GM12878 (cell line): Measurements from ENCODE around the gene CD53. TPM values are rescaled to one million over a fixed set of nuclear protein-coding genes. Genes with fewer than 3 reads are reported as not detected.

Source experiments
- MXI1 ChIP-seq: fragments of 150-350 bp; IDR thresholded peaks from 2 replicates; pipeline ENCODE4 v1.6.1; 2011; ENCODE audit warnings: low read depth, mild to moderate bottlenecking, inconsistent platforms, low read length, improper control_type of control experiment
- RBBP5 ChIP-seq: fragments of 200-600 bp; sonication (generic); conservative IDR thresholded peaks from 2 replicates; pipeline ENCODE4 v1.6.1; 2016
- SMAD1 ChIP-seq: fragments of 450-650 bp; IDR thresholded peaks from 2 replicates; pipeline ENCODE4 v1.6.1; 2018; ENCODE audit warnings: mild to moderate bottlenecking, low read depth; ENCODE audit not compliant: partially characterized antibody
- SMAD5 ChIP-seq: IDR thresholded peaks from 2 replicates; pipeline ENCODE4 v1.6.1; 2016; ENCODE audit warnings: antibody characterized with exemption, low read depth
- SMARCA5 ChIP-seq: fragments of 450-650 bp; IDR thresholded peaks from 2 replicates; pipeline ENCODE4 v1.6.1; 2017; ENCODE audit warnings: mild to moderate bottlenecking
- polyA plus RNA-seq, 11 experiments: library from polyadenylated mRNA; depleted of rRNA in 4 of 11; unstranded in 6 of 11; stranded (reverse) in 5 of 11; fragments of >200 nt; fragmentation: Nextera tagmentation in 4 of 11; fragmentation: Illumina TruSeq in 1 of 11; extraction: Ambion mirVana in 4 of 11; extraction: Trizol in 1 of 11; gene quantifications; 1 replicate in 1 of 11; 2 replicates in 10 of 11; pipeline versions ENCODE4 v1.2.1 to v1.2.3, GENCODE V29; 2011 to 2016; ENCODE audit warnings: inconsistent platforms in 2 of 11, missing spikeins in 2 of 11, low read depth in 1 of 11
- total RNA-seq, 4 experiments: library from RNA; depleted of rRNA in 3 of 4; stranded (reverse); fragments of >200 nt in 3 of 4; fragmentation: Illumina TruSeq in 1 of 4; extraction: Trizol in 1 of 4; gene quantifications; 2 replicates each; pipeline versions ENCODE4 v1.2.1 to v1.2.3, GENCODE V29; 2013 to 2021
- TF ChIP-seq, protein P1 (sequence below): fragments of 450-650 bp; IDR thresholded peaks from 2 replicates; pipeline ENCODE4 v1.6.1; 2017; ENCODE audit warnings: mild to moderate bottlenecking, moderate library complexity
- TF ChIP-seq, protein P2 (sequence below): IDR thresholded peaks from 2 replicates; pipeline ENCODE4 v1.6.1; 2011; ENCODE audit warnings: low read depth, low read length, improper control_type of control experiment, borderline replicate concordance

Gene CD53
- total and polyA plus RNA-seq, 10 of the 15 experiments (the other 5 are each of a cell fraction or from before 2014, with no cell fraction given), result 350 to 1,389 (median 538) TPM

DNA sequence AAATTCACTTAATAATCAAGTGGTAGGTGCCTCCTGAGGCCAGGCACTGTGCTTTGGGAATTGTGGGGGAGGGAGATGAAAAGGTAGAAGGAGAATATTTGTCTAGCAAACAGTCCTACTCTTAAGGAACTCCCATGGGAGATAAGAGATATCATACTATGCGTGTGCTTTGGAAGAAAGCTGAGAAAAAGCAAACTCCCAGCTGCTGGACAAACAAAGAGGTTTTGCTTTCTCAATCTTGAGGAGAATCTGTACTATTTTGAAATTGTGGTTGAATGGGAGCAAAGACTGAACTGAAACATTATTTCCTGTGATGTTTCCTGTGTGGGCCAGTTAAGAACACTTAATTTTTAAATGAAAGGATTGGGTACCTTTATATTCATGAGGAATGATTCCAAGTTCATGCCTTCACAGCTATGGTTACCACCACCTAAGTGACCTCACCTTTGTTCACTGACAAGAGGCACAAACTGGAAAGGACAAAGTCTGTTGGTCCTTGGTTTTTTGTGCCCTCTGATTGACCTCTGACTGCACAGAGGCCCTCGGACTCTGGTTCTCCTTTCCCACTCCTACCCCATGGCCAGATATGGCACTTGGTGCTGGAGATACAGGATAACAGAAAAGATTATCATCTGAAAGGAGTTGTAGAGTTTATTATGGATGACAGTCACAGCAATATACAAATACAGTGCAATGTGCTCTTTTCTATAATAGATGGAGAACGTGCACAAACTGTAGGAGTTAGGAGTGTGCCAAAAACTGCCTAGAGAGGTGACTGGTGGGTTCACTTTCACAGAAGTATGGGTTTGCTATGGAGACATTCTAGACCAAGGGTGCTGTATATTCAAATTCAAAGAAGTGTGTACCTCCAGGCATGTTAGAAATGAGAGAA, 1.6 kb downstream of the CD53 start (continued):
- TF ChIP-seq, protein P1, sequence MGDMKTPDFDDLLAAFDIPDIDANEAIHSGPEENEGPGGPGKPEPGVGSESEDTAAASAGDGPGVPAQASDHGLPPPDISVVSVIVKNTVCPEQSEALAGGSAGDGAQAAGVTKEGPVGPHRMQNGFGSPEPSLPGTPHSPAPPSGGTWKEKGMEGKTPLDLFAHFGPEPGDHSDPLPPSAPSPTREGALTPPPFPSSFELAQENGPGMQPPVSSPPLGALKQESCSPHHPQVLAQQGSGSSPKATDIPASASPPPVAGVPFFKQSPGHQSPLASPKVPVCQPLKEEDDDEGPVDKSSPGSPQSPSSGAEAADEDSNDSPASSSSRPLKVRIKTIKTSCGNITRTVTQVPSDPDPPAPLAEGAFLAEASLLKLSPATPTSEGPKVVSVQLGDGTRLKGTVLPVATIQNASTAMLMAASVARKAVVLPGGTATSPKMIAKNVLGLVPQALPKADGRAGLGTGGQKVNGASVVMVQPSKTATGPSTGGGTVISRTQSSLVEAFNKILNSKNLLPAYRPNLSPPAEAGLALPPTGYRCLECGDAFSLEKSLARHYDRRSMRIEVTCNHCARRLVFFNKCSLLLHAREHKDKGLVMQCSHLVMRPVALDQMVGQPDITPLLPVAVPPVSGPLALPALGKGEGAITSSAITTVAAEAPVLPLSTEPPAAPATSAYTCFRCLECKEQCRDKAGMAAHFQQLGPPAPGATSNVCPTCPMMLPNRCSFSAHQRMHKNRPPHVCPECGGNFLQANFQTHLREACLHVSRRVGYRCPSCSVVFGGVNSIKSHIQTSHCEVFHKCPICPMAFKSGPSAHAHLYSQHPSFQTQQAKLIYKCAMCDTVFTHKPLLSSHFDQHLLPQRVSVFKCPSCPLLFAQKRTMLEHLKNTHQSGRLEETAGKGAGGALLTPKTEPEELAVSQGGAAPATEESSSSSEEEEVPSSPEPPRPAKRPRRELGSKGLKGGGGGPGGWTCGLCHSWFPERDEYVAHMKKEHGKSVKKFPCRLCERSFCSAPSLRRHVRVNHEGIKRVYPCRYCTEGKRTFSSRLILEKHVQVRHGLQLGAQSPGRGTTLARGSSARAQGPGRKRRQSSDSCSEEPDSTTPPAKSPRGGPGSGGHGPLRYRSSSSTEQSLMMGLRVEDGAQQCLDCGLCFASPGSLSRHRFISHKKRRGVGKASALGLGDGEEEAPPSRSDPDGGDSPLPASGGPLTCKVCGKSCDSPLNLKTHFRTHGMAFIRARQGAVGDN, result 0 out of 2 replicates have a peak, but pooled peaks have one; percentile 34
- TF ChIP-seq RBBP5 (no peak), SMAD1 (no peak), MXI1 (0 out of 2 replicates have a peak, but pooled peaks have one; percentile 24), SMARCA5 (no peak), SMAD5 (0 out of 2 replicates have a peak, but pooled peaks have one; percentile 18)
- TF ChIP-seq, protein P2, sequence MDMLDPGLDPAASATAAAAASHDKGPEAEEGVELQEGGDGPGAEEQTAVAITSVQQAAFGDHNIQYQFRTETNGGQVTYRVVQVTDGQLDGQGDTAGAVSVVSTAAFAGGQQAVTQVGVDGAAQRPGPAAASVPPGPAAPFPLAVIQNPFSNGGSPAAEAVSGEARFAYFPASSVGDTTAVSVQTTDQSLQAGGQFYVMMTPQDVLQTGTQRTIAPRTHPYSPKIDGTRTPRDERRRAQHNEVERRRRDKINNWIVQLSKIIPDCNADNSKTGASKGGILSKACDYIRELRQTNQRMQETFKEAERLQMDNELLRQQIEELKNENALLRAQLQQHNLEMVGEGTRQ, result no peak
